Measurements from ENCODE around the gene TBR1.

- TF ChIP-seq CTCF (IDR thresholded peaks at IDR 0.05; ENCODE audit: low read depth, low read length) = no peak
- TF ChIP-seq EZH2phosphoT487 (IDR thresholded peaks at IDR 0.05; ENCODE audit: low read depth) = no peak
Observed at GRCh38 chr2:161409308-161409907, 6.7 kb upstream of the TBR1 start.
